Melanocyte of skin (primary cell): ENCODE data around the gene KCNK1. TPM values are rescaled to one million over a fixed set of nuclear protein-coding genes. Genes with fewer than 3 reads are reported as not detected.

Source experiments
- small RNA-seq, 2 donors: library from RNA; depleted of rRNA; stranded (forward); fragments of <200 nt; gene quantifications; one replicate each; pipeline ENCODE3, GENCODE V24; 2012
- total RNA-seq, 2 donors: library from RNA; depleted of rRNA; stranded (reverse); fragments of >200 nt; gene quantifications; 2 replicates each; pipeline ENCODE4 v1.2.3, GENCODE V29; 2012

The KCNK1 gene
- not detected for total RNA-seq

GRCh38 chr1:233613252-233614172 is at the start of gene KCNK1:
TSS of gene KCNK1 (plus strand) at chr1:233614106. CDS start at chr1:233614172, 66 bp downstream.

Small RNAs within 50 kb of the gene (small RNA-seq; reads per million reads assigned to genes)
- 0 reads per million in 2 donors for gene MIR4427
